Glutamatergic neuron (in vitro differentiated cells): Measurements from ENCODE around the gene DAB2IP. TPM values are rescaled to one million over a fixed set of nuclear protein-coding genes. Genes with fewer than 3 reads are reported as not detected.
A peak's percentile ranks its signal among the peaks of the same experiment; 100 is the strongest.

Source experiments
- DNase-seq: peaks from one replicate; pipeline ENCODE4 v3.0.0; 2022
- H3K27ac Mint-ChIP-seq: one replicate; pipeline ENCODE4 v1.8.0; 2020; ENCODE audit warnings: mild to moderate bottlenecking, mixed read lengths, inconsistent platforms; ENCODE audit not compliant: unreplicated experiment
- H3K27me3 Mint-ChIP-seq: one replicate; pipeline ENCODE4 v1.8.0; 2020; ENCODE audit warnings: mild to moderate bottlenecking, moderate library complexity, mixed read lengths, inconsistent platforms; ENCODE audit not compliant: unreplicated experiment
- H3K36me3 Mint-ChIP-seq: one replicate; pipeline ENCODE4 v1.8.0; 2020; ENCODE audit warnings: mild to moderate bottlenecking, mixed read lengths, inconsistent platforms; ENCODE audit not compliant: unreplicated experiment
- H3K4me1 Mint-ChIP-seq: one replicate; pipeline ENCODE4 v1.8.0; 2020; ENCODE audit warnings: mild to moderate bottlenecking, low read depth, mixed read lengths, inconsistent platforms; ENCODE audit not compliant: unreplicated experiment
- H3K4me3 Mint-ChIP-seq: one replicate; pipeline ENCODE4 v1.8.0; 2020; ENCODE audit warnings: mild to moderate bottlenecking, mixed read lengths, inconsistent platforms; ENCODE audit not compliant: unreplicated experiment
- H3K9me3 Mint-ChIP-seq: one replicate; pipeline ENCODE4 v1.8.0; 2020; ENCODE audit warnings: mild to moderate bottlenecking, moderate library complexity, mixed read lengths, inconsistent platforms; ENCODE audit not compliant: unreplicated experiment
- total RNA-seq: library from RNA; stranded (reverse); fragmentation: NEBNext Ultra II Directional; extraction: Animal tissue kit (Norgen Biotek cat#: 25700); gene quantifications from one replicate; pipeline ENCODE4 v1.2.1, GENCODE V29; 2021; ENCODE audit not compliant: unreplicated experiment
- TF ChIP-seq, protein P1 (sequence below): fragments of 200-600 bp; sonication (generic); IDR thresholded peaks from one replicate; pipeline ENCODE4 v1.5.0; 2021; ENCODE audit not compliant: partially characterized antibody, unreplicated experiment

The DAB2IP gene
- total RNA-seq, 1 donor from 2014 or later, result 32.9 TPM

DNA sequence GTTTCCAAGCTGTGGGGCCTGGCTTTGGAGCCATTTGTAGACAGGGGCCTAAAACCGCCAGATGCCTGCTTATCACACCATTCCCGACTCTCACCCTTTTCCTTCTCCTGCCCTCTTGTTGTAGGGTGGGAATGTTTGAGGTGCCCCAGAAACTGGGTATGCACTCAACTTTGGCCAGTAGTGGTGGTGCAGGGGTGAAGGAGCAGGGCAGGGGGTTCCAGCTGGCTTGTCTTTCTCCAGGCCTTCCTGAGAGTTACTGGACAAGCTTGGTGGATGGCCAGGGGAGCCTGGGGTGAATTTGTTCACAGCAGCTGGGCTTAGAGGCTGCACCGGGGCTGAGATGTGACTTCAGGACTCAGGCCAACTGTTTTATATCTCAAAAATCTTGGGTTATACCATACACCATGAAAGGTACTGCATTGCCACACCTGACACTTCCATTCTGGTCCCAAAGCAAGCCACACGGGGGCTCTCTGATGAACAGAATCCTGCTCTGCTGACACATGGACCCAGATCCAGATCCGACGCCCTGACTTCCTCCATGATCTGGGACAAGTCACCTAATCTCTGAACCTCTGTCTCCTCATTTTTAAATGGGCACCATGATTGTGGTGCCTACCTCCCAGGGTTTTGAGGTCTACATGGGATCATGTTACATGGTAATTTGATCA lies 62.1 kb downstream of the DAB2IP start:
- DNase-seq, result no peak
- Mint-ChIP-seq H3K9me3 (peaks cover 6% of the 10 kb centered on the region), H3K27me3 (peaks cover 5% of the 10 kb centered on the region), H3K36me3 (no peaks in the 10 kb centered on the region), H3K4me1 (peaks cover 38% of the 10 kb centered on the region), H3K27ac (peak overlapping the region; percentile 69), H3K4me3 (peak overlapping the region; percentile 31)
- TF ChIP-seq, protein P1, sequence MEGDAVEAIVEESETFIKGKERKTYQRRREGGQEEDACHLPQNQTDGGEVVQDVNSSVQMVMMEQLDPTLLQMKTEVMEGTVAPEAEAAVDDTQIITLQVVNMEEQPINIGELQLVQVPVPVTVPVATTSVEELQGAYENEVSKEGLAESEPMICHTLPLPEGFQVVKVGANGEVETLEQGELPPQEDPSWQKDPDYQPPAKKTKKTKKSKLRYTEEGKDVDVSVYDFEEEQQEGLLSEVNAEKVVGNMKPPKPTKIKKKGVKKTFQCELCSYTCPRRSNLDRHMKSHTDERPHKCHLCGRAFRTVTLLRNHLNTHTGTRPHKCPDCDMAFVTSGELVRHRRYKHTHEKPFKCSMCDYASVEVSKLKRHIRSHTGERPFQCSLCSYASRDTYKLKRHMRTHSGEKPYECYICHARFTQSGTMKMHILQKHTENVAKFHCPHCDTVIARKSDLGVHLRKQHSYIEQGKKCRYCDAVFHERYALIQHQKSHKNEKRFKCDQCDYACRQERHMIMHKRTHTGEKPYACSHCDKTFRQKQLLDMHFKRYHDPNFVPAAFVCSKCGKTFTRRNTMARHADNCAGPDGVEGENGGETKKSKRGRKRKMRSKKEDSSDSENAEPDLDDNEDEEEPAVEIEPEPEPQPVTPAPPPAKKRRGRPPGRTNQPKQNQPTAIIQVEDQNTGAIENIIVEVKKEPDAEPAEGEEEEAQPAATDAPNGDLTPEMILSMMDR, result no peak

DNA sequence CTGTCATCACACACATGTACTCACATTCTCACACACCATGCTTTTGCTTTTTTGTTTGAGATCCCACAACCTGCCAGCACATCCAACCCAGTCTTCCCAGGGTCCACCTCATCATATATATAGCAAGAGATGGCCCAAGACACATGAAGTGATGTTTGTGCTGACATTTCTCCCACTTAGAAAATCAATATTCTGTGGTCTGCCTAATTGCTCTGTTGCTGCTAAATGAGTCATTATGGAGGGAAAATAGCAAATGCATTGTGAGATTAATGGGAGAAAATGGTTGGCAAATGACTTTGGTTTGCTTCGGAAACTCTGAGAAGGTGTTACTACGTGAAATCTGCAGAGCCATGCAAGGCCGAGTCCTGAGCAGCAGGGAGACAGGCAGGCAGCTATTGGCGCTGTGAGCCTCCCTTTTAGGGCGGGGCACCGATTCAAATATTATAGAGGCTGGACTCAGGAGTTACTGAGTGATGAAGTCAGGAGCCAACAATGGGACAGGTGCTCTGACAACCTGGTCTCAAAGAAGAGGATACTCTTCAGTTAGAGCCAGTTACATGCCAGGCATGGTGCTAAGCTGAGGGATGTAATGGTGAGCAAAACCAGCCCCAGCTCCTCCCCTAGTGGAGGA lies 62.8 kb downstream of the DAB2IP start:
- Mint-ChIP-seq H3K36me3 (no peaks in the 10 kb centered on the region), H3K4me1 (peaks cover 38% of the 10 kb centered on the region), H3K27me3 (peaks cover 5% of the 10 kb centered on the region), H3K4me3 (peak overlapping the region; percentile 31), H3K9me3 (peaks cover 6% of the 10 kb centered on the region), H3K27ac (peak overlapping the region; percentile 69)
- no peak for DNase-seq
- TF ChIP-seq, protein P1, result no peak

DNA sequence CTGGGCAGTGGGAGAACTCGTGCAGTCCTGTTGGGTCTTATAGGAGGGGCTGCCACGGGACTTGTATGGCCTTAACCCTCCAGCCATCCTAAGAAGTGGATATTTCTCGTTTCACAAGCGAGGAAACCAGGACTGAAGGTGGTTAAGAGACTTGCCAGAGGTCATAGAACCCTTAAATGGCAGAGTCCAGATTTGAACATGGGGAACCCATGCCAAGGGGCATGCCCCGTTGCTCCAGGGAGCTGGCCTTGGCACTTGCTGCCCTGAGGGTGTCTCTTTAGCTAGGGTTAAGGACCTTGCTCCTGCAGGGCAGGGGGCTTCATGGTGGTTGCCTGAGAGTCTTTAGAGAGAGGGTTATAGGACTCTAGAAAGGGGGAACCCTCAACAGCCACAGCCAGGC lies 63.4 kb downstream of the DAB2IP start:
- H3K27ac Mint-ChIP-seq, result peak overlapping the region; percentile 17
- peaks cover 7% of the 10 kb centered on the region for H3K27me3 Mint-ChIP-seq
- DNase-seq, result no peak
- peaks cover 6% of the 10 kb centered on the region for H3K9me3 Mint-ChIP-seq
- TF ChIP-seq, protein P1, result no peak
- H3K4me1 Mint-ChIP-seq, result peaks cover 38% of the 10 kb centered on the region
- H3K36me3 Mint-ChIP-seq, result no peaks in the 10 kb centered on the region
- H3K4me3 Mint-ChIP-seq, result no peak overlapping the region

DNA sequence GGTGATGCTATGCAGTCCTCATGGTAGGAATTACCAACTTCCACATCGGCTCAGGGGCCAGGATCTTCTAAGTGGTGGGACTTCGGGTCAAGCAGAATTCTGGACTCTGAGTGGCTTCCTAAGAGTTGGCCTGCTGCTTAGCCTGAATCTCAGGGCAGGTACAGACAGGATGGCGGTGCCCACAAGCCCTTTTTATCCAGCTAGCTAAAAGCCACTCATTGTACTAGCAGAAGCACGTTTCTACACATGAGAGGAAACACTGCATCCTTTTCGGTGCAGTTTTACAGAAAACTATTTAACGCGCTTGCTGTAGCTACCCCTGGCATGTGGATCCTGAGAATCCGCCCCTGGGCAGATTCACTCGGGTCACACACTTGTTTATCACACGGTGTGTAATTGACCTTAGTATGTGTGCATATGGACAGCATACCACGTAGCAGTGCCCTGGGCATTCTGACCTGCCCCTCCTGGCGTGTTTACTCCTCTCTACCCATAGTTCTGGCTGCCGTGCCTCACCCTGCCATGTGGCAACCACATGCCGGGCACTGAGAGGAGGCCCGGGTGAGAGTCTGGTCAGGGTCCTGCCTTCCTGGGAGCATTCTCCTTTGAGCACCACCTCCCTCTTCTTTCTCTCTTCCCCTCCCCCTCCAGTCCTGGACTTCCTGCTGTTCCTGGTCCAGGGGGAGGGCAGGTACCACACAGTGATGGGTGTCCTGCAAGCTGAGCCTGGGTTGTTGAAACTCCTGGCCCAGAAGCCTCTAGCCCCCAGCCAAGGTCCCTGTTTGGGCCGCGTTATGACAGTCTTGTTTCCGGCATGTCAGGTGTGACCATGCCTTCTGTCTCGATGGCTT lies 65.9 kb downstream of the DAB2IP start:
- TF ChIP-seq, protein P1, result no peak
- Mint-ChIP-seq H3K36me3 (no peaks in the 10 kb centered on the region), H3K9me3 (peaks cover 9% of the 10 kb centered on the region), H3K27ac (peak overlapping the region; percentile 79), H3K27me3 (peaks cover 12% of the 10 kb centered on the region), H3K4me3 (peak overlapping the region; percentile 52), H3K4me1 (peaks cover 30% of the 10 kb centered on the region)
- DNase-seq, result no peak
